Measurements from ENCODE around the gene RPA4.

- TF ChIP-seq POLR2A (IDR thresholded peaks at IDR 0.05) (no peak), CTCF (IDR thresholded peaks at IDR 0.05) (no peak)
Observed at GRCh38 chrX:96861218-96861617, 22.5 kb upstream of the RPA4 start.
